NOMO-1 (cell line): Measurements from ENCODE around the gene SMOC1.

Experiments
- DNase-seq, 2 experiments: peaks; one replicate each; lab custom pipeline; 2025; ENCODE audit not compliant: unreplicated experiment in 2 of 2; lab: John Stamatoyannopoulos, UW

The SMOC1 gene

GRCh38 chr14:70032016-70032415 is 152.8 kb downstream of the SMOC1 start:
- DNase-seq: no peak

DNA sequence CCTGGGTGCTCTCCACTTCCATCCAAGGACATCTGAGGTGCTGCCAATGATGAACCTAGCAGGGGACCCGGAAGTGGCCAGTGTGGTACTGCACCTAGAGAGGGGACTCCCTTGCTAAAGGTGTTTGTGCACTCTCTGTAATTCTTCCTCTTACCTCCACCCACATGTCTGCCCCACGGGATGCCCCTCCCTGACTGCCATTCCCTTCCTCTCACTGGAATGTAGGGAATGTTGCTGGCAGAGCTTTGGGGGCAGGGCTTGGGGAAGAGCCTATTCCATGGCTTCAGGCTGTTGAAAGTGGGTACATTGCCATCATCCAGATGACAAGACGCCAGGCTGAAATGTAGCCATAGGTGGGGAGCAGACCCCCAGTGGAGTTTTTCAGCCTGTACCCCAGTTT is 153.2 kb downstream of the SMOC1 start:
- DNase-seq: no peak

GRCh38 chr14:70033116-70033515 is 153.9 kb downstream of the SMOC1 start:
- no peak for DNase-seq

DNA sequence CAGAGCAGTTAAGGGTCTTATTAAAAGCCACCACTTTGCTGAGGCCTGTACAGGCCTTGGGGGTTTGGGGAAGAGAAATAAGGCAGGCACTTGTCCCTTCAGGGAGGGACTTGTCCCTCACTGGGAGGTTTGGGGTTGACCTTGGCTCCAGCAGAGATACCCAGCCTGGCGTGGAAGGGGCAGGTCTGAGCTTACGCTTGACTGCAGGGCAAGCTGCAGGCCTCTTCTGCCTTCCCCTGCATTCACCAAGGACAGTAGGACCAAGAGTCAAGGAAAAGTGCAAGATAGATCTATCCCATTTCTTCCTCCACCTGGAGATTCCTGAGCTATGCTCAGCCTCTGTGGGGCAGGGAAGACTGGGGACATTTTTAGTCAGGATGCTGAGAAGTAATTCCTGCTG is 154.3 kb downstream of the SMOC1 start:
- no peak for DNase-seq

- no peak for DNase-seq
These were observed 155.0 kb downstream of the SMOC1 start for GRCh38 chr14:70034257-70034656.

DNA sequence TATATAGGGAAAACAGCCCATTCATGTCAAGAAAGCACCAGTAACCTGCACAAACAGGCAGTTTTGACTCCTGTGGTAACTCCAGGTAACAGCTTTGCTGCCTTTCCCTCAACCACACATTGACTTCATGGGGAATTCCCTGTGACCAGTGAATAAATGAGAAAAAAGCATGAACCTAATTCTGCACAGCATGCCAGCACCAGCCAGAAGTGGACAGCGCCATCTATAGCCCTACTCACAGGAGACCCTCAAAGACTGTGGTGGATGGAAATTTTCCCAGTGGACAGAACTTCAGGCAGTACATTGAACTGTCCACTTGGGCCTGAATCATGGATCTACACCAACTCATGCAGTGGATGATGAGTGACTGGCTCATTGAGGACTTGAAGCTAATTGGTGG is 157.4 kb downstream of the SMOC1 start:
- no peak for DNase-seq

DNA sequence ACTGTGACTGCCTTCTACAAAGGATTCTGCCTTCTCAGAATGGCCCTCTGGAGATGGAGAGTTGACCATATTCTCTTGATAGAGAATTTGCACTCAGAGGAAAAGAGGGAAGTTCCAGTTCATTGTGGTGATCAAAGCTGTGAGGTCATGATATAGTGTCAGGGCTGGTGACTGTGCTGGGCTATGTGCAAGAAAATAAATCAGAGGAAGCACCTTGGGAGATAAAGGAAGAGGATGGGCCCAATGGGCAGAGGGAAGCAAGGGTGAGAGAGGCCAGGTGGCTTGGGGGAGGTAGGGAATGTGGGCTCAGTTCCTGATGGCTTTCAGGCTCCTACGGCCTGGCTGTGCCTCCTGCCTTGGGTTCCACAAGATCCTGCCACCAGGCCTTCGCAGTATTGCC is 163.8 kb downstream of the SMOC1 start:
- no peak for DNase-seq

DNA sequence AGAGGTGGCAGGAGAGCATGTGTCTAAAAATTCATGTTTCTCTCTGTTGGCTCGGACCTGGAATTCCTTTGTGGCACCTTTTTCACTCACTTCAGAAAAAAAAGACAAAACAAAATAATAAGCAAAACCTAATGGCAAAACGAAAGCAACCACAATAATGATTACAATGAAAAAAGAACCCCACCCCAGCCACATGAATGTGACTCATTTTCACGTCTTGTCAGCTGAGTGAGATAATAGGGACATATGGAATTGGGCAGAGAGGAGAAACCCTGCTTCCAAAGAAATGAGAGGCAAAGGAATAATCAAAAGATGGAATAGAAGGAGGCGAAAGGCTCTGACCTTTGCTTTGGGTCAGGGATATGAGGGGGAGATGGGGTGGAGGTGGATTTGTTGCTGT is 166.1 kb downstream of the SMOC1 start:
- no peak for DNase-seq

DNA sequence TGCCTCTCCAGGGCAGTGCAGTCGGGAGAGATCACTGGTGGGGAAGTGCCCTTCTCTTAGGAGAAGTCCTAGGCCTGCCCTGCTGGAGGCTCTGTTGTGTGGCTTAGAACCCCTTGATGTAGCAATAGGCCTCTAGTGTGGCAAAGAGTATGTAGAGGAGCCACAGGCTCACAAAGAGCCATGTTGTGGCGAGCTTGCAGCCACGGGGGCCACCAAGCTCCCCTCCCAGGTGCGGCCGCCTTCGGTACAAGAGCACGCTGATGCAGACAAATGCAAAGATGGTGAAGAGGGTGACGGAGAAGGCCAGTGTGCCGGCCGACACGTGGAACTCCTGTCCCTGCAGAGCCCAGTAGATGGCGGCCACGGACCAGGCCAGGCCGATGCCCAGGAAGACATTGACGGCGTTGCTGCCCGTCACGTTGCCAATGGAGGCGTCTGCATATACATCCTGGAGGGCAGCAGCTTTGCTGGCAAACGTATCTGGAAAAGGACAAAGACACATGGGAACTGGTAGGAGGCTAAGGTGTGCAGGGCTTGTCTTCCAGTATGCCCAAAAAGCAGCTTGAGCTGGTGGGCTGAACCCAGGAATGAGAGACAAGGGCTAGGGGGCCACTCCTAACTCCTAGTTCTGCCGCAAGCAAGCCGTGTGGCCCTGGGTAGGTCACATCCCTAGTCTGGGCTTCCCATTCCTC is 166.8 kb downstream of the SMOC1 start:
- DNase-seq: peak; percentile 51 to 55

- no peak for DNase-seq
These were observed 168.5 kb downstream of the SMOC1 start for GRCh38 chr14:70047598-70048312.

- no peak for DNase-seq
These were observed 169.1 kb downstream of the SMOC1 start for GRCh38 chr14:70048313-70048654.

DNA sequence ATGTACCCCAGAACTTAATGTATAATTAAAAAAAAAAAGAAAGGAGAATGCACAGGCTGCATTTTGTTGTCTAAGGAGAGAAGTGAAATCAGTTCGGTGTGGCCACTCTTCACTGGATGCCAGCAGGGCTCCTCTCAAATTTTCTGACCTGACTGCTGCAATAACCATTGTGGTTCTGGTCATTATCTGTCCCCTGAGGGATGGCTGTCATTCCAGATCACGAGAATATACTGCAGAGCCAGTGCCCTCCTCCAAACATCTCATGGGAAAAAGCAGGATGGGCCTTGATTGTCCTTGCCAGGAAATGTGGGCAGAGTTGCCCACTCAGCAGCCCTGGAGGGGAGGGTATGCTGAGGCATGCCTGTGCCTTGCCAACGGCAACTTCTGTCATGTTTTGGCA is 170.4 kb downstream of the SMOC1 start:
- no peak for DNase-seq

- DNase-seq: no peak
These were observed 170.9 kb downstream of the SMOC1 start for GRCh38 chr14:70050136-70050535.

- peak in 1 of 2 experiments; percentile 2 for DNase-seq
These were observed 173.8 kb downstream of the SMOC1 start for GRCh38 chr14:70052990-70053389.

DNA sequence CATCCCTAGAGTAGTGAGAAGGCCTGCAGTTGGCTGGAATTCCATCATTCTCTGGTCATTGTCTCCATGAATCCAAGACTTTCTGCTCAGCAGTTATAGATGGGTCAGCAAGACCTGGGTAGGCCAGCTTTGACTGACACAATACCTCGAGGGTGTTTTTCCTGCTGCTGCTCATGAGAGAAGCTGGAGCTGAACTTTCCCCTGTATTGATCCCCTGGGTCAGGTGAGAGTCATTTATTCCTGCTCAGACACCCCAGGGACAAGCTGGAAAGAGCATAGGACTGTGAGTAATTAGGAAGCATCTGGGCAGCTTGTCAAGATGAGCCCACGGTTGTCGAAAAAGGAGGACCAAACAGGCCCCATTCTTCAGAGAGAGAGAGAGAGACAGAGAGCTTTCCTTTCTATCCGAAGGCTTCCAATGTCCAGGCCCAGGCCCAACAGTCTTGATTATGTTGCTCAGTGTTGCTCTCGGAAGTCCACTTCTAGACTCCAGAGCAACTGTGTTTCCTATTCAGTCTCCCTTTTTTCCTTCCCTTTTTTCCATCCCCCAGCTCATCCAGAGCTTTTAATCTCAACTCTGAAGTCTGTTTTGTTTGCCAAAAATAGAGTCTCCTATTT is 178.4 kb downstream of the SMOC1 start:
- no peak for DNase-seq

DNA sequence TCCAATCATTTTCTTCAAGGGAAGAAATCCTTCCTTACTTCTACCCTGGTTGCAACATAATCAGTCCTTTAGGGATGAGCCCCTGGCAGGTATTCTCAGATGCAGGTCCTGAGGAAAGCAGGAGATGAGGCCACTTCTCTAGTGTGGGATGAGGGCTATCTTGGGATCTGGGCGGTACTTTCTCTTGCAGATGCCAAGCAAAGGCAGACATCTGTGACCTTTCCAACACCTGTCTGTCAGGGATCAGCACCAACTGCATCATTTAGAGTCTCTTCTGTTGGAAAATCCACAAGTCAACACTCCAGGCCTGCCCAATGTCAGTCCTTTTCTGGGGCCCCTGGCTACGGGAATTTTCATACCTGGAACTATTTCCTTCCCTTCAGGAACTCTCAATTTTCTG is 180.3 kb downstream of the SMOC1 start:
- no peak for DNase-seq

GRCh38 chr14:70061108-70061507 is 181.9 kb downstream of the SMOC1 start:
- no peak for DNase-seq

DNA sequence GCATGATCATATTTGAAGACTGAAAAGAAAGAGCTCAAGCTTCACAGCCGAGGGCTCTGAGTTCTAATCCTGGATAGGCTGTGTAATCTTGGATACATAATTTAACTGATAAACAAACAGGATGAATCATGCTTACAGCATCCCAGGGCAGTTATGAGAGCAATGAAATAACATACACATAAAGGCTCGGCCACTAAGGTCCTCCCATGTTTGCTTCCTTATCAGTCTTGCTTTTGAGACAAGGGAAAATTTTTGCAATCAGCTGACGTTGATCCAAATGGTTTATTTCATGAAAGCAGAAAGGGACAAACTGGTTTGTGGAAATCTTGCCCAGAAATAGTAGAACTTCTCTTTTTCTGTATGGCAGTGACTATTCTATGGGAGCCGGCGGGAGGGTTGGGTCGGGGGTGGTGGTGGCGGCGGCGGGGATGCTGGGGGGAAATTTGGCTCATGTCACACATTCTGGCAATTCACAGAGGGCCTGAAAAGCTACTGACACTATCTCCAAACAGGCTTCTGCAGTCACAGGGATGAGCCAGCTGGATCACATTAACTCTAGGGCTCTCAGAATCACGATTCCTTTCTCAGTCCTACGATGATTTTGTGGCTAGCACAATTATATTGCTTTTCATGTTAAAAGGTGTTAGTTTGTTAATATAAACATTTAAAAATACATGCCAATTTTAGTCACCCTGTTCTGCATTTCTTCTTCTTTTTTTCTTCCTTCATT is 185.1 kb downstream of the SMOC1 start:
- DNase-seq: no peak

DNA sequence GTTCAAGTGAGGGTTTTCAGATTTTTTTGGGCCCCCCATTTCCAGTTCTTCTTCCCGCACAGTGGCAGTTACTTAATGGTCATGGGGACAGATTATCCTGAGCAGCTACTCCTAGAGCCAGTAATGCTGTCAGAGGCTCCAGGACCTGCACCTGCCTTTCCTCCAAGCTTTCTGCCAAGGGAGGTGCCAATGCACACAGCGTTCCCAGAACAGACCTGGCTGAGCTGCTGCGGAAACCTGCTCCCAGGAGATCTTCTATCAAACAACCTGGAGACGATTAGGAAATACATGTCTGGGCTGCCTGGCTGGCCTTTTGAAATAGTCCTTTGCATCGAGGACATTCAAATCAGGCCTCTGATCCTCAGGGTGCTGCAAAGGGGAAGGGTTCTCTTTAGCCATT is 188.6 kb downstream of the SMOC1 start:
- no peak for DNase-seq

DNA sequence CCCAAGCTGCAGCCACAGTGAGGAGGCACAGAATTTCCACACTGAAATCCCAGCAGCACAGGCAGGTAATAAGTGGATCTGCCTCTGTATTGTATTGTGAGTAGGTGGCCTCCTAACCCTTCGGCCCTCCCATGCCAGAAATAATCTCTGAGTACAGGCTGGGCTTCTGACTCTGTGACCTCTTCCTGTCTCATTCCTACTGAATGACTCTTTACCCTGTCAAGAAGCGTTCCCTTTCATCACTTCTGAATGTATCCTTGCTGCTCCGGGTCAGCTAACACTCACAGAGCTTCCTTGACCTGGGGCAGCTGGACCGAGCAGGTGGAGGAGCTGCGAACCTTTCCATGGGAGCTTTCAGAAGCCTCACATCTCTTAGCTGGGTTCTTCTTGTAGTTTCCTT is 190.0 kb downstream of the SMOC1 start:
- DNase-seq: no peak

- DNase-seq: peak; percentile 40 to 45
These were observed 194.8 kb downstream of the SMOC1 start for GRCh38 chr14:70073924-70074566.
